Progenitor cell of endocrine pancreas (in vitro differentiated cells): Measurements from ENCODE around the gene IGSF22. TPM values are rescaled to one million over a fixed set of nuclear protein-coding genes. Genes with fewer than 3 reads are reported as not detected.

Experiments used
- DNase-seq: peaks from one replicate; pipeline ENCODE4 v3.0.0; 2021; ENCODE audit warnings: low spot score; ENCODE audit not compliant: unreplicated experiment
- H3K27ac Mint-ChIP-seq: 2 replicates; pipeline ENCODE4 v1.8.0; 2021; ENCODE audit warnings: mild to moderate bottlenecking, moderate library complexity, mixed read lengths
- H3K27me3 Mint-ChIP-seq: 2 replicates; pipeline ENCODE4 v1.8.0; 2021; ENCODE audit warnings: mixed read lengths
- H3K36me3 Mint-ChIP-seq: 2 replicates; pipeline ENCODE4 v1.8.0; 2022; ENCODE audit warnings: mixed read lengths; ENCODE audit not compliant: insufficient read depth
- H3K4me1 Mint-ChIP-seq: 2 replicates; pipeline ENCODE4 v1.8.0; 2021; ENCODE audit warnings: low read depth, mixed read lengths
- H3K4me3 Mint-ChIP-seq: 2 replicates; pipeline ENCODE4 v1.8.0; 2021; ENCODE audit warnings: low read depth, mild to moderate bottlenecking, moderate library complexity, mixed read lengths
- H3K9me3 Mint-ChIP-seq: 2 replicates; pipeline ENCODE4 v1.8.0; 2021; ENCODE audit warnings: low read depth, mixed read lengths
- CTCF ChIP-seq: fragments of 200-600 bp; sonication (generic); IDR thresholded peaks from one replicate; pipeline ENCODE4 v1.5.0; 2021; ENCODE audit warnings: antibody characterized with exemption, mild to moderate bottlenecking; ENCODE audit not compliant: unreplicated experiment
- total RNA-seq: library from RNA; stranded (reverse); gene quantifications from 2 replicates; pipeline ENCODE4 v1.2.1, GENCODE V29; 2021

Gene IGSF22
- total RNA-seq, 1 donor from 2014 or later: 1.3 TPM

- Mint-ChIP-seq H3K4me1 (peaks cover 4% of the 10 kb centered on the region), H3K4me3 (no peak overlapping the region), H3K9me3 (no peaks in the 10 kb centered on the region), H3K27ac (no peak overlapping the region), H3K27me3 (peaks cover 4% of the 10 kb centered on the region), H3K36me3 (no peaks in the 10 kb centered on the region)
- DNase-seq: no peak
- TF ChIP-seq CTCF: no peak
Observed at GRCh38 chr11:18715476-18715875, 10.5 kb downstream of the IGSF22 start.

- H3K9me3 Mint-ChIP-seq: no peaks in the 10 kb centered on the region
- no peak overlapping the region for H3K27ac Mint-ChIP-seq
- peaks cover 12% of the 10 kb centered on the region for H3K27me3 Mint-ChIP-seq
- DNase-seq: no peak
- no peak overlapping the region for H3K4me3 Mint-ChIP-seq
- no peaks in the 10 kb centered on the region for H3K36me3 Mint-ChIP-seq
- H3K4me1 Mint-ChIP-seq: no peaks in the 10 kb centered on the region
- no peak for TF ChIP-seq CTCF
Observed at GRCh38 chr11:18714443-18714780, 11.6 kb downstream of the IGSF22 start.

- Mint-ChIP-seq H3K4me3 (no peak overlapping the region), H3K27me3 (peaks cover 12% of the 10 kb centered on the region), H3K27ac (no peak overlapping the region), H3K36me3 (no peaks in the 10 kb centered on the region), H3K4me1 (no peaks in the 10 kb centered on the region), H3K9me3 (no peaks in the 10 kb centered on the region)
- TF ChIP-seq CTCF: no peak
- DNase-seq: no peak
Observed at GRCh38 chr11:18713646-18714442, 12.1 kb downstream of the IGSF22 start.

GRCh38 chr11:18710545-18710944, 15.4 kb downstream of the IGSF22 start:
- no peak for DNase-seq
- H3K9me3 Mint-ChIP-seq: no peaks in the 10 kb centered on the region
- no peak for TF ChIP-seq CTCF
- peaks cover 3% of the 10 kb centered on the region for H3K4me1 Mint-ChIP-seq
- H3K36me3 Mint-ChIP-seq: no peaks in the 10 kb centered on the region
- no peak overlapping the region for H3K27ac Mint-ChIP-seq
- H3K27me3 Mint-ChIP-seq: peaks cover 19% of the 10 kb centered on the region
- no peak overlapping the region for H3K4me3 Mint-ChIP-seq

GRCh38 chr11:18709414-18709813, 16.6 kb downstream of the IGSF22 start:
- H3K27me3 Mint-ChIP-seq: peaks cover 15% of the 10 kb centered on the region
- H3K9me3 Mint-ChIP-seq: no peaks in the 10 kb centered on the region
- no peak for DNase-seq
- H3K4me3 Mint-ChIP-seq: no peak overlapping the region
- no peaks in the 10 kb centered on the region for H3K36me3 Mint-ChIP-seq
- TF ChIP-seq CTCF: no peak
- no peak overlapping the region for H3K27ac Mint-ChIP-seq
- H3K4me1 Mint-ChIP-seq: peaks cover 5% of the 10 kb centered on the region
